ENCODE measurements around the gene PAQR8.

The PAQR8 gene, protein sequence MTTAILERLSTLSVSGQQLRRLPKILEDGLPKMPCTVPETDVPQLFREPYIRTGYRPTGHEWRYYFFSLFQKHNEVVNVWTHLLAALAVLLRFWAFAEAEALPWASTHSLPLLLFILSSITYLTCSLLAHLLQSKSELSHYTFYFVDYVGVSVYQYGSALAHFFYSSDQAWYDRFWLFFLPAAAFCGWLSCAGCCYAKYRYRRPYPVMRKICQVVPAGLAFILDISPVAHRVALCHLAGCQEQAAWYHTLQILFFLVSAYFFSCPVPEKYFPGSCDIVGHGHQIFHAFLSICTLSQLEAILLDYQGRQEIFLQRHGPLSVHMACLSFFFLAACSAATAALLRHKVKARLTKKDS

GRCh38 chr6:52361945-52362442 is at the start of gene PAQR8:
TSS of gene PAQR8 (plus strand) at chr6:52362151. CDS start at chr6:52403214, 41,063 bp downstream.
- DNase-seq (ENCODE audit: low read depth), result no peak

- DNase-seq (ENCODE audit: low read depth), result no peak
Measured at GRCh38 chr6:52312461-52312860, 49.5 kb upstream of the PAQR8 start.

DNA sequence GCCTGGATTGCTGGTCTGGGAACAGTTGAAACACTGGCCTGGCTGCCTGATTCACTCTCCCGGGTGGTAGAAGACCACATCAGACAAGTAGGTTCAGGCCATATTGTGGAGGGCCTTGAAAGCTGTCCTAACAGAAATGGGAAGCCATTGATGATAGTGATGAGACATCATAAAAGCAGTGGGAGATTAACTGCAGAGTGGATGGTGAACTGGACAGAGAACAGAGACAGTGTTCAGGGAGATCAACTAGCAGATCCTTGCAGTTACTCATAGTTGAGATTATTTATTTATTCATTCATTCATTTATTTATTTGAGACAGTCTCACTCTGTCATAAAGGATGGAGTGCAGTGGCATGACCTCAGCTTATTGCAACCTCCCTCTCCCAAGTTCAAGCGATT is 47.2 kb upstream of the PAQR8 start:
- no peak for DNase-seq (ENCODE audit: low read depth)

- DNase-seq (ENCODE audit: low read depth), result no peak
Measured at GRCh38 chr6:52317211-52317610, 44.7 kb upstream of the PAQR8 start.

DNA sequence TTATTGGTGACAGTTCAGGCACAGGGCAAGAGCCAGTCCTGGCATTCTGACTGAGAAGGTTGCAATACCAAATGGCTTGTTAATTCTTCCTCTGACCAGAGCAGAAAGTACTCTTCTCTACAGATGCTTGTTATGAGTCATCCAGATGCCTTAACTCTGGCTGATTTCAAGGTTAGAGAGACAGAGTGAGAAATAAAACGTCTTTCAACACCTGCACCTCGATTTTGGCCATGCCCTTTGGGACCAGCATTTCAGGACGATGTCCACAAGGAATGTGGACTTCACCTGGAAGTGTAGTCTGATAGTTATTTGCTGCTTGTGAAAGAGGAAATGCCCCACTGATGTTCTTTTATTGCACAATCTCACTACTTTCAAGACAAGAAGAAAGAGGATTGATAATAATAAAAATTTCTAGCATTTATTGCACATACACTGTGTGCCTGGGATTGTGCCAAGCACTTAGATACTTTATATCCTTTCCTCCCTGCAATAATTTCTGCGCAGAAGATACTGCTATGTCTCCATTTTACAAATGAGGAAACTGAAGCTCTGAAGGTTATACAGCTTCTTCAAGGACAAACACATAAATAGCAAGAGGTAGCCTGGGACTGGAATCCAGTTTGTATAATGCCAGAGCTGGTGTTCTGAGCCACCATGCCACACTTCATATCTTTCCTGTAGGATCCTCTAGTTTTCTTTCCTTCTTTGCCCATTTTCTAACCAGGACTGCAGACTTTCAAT is 43.9 kb upstream of the PAQR8 start:
- no peak for DNase-seq (ENCODE audit: low read depth)

DNA sequence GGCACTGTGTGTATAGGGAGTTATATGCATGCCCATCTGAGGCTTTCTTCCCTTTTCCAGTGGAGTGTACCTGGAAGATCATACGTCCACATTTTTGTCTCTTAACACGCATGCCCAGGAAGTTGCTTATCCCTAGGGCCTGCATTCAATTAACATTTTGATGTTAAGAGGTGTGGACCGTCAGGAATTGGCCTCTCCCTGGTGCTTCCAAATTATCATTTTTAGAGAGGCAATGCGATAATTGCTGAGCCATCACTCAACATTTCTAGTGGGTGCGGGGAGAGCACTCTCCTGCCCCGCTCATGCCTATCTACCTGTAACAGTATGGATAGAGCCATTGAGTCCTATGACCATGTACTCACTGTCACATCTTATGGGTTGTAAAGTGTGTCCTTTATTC is 37.8 kb upstream of the PAQR8 start:
- DNase-seq (ENCODE audit: low read depth), result no peak

- no peak for DNase-seq (ENCODE audit: low read depth)
Measured at GRCh38 chr6:52325695-52326471, 36.1 kb upstream of the PAQR8 start.

DNA sequence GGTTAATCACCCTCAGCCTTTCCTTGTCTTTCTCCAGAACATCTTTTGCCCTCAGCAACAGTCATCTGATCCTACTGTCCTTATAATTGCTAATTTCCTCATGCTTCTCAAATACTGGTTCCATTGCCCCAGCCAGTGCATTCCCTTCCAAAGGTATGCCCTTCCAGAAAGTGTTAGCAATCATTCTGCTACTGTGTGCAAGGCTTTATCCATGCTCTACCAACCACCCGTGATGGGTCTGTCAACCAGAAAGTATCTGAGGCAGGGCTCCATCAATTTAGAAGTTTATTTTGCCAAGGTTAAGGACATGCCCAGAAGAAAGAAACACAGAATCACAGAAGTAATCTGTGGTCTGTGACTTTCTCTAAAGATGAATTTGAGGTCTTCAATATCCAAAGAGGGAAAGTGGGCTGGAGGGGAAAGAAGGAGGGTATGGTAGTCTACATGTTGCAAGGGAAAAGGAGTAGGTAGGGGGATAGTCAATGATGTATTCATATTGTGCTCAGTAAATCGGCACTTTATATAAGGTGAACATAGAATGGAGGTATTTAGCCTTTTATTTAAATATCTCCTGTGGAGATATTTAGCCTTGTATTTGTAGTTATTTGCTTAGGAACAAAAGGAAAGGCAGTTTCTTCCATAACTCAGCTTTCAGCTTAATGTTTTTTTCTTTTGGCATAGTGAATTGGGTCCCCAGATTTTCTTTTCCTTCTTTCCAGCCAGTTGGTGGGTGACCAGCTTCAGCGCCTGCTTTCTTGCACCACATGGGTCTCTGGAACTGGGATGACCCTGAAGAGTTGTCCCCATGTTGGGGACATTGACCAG is 35.2 kb upstream of the PAQR8 start:
- no peak for DNase-seq (ENCODE audit: low read depth)

GRCh38 chr6:52328303-52328662 is 33.7 kb upstream of the PAQR8 start:
- no peak for DNase-seq (ENCODE audit: low read depth)

- no peak for DNase-seq (ENCODE audit: low read depth)
Measured at GRCh38 chr6:52328729-52329128, 33.2 kb upstream of the PAQR8 start.

- DNase-seq (ENCODE audit: low read depth), result no peak
Measured at GRCh38 chr6:52330470-52330869, 31.5 kb upstream of the PAQR8 start.

DNA sequence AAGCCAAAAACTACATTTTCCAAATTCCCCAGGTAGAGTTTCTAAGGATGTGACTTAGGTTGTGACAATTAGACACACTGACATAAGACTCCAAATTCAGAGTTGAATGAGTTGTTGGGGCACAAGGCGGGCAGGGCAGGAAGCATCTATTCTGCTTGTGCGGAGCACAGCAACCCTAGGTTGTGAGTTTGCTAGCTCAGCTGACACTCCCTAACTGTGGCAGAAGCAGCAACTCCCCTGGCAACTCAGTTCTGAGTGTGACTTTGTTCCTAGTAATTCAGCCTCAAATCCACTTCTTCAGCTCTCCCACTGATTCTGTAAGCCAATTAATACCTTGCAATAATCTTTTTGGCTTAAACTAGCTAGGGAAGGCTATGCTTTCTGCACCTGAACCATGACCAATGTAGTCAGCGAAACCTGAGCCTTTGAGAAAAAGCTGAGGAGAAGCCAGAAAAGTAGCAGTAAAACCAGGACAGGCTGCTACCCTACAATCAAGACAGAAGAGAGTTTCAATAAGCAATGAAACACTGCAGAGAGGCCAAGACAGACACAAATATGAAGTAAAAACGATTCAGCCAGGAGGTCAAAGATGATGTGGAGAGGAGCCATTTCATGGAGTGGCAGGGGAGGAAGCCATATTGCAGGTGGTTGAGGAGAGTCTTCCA is 30.0 kb upstream of the PAQR8 start:
- DNase-seq (ENCODE audit: low read depth), result no peak

DNA sequence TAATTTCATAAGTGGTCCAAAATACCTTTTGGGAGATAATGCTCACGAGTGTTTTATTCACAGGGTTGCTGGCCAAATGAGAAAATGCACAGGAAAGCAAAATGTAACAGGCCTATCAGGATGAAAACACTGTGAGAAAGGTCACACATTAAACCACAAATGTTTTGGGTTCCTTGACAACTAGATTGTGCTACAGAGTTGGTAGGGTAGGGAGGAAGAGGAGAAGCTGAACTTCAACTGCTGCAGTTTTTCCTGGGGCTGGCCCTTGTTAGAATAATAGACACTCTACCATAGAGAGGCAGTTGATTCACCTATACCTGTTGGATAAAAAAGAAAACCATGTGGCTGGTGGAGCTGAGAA is 28.1 kb upstream of the PAQR8 start:
- DNase-seq (ENCODE audit: low read depth), result no peak

DNA sequence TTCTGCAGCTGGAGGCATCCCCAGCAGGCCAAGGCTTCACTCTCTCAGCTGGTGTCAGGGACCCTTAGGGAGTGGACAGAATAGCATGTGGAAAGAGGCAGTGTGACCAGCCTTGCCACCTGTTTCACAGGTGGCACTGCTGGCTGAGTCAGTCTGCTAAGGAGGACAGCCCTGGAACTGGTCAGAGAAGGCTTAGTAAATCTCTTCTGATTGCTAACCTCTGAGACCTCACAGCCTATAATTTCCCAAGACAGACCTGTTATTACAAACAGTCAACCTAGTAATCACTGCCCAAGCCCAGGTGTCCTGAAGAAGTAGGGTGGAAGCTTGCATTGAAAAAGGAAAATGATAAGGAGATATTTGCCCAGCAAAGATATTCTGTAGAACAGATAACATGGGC is 26.4 kb upstream of the PAQR8 start:
- DNase-seq (ENCODE audit: low read depth), result no peak

DNA sequence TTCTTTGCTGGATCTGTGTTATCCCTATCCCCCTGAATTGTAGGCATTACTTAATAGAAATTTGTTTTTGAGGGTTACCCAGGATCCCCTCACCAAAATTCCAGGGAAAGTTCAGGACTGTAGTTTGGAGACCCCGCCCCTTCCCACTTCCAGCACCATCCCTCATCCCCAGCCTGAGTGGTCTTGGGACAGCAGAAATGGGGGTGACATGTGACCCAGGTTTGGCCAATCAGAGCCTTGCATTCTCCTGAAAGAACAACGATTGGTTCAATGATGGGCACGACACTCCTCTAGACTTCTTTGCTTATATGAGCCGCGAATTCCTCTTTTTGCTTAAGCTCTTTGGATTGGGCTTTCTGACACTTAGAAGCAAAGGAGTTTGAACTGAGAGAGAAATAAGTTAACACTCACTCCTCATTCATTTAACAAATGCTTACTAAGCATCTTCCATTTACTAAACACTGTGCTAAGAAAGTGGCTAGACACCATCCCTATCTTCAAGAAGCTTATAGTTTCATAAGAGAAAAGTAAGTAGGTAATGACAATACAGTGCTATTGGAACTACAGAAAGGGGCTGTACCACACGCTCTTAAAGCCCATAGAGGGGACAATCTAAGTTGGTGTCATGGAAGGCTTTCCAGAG is 24.9 kb upstream of the PAQR8 start:
- no peak for DNase-seq (ENCODE audit: low read depth)

- DNase-seq (ENCODE audit: low read depth), result no peak
Measured at GRCh38 chr6:52337633-52338290, 24.2 kb upstream of the PAQR8 start.

DNA sequence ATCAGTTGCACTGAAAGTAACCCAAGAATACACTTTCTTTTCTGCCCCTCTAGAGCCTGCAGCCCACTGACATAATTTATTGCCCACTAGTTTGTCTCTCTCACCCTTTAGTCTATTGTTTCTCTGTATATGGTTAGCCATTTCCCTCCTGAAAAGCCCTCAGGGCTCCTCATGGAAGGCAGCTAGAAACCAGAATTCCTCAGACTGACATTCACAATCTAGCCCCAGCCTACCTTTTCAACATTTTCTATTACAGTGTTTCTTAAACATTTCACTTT is 21.4 kb upstream of the PAQR8 start:
- DNase-seq (ENCODE audit: low read depth), result no peak

GRCh38 chr6:52341561-52342260 is 20.2 kb upstream of the PAQR8 start:
- no peak for DNase-seq (ENCODE audit: low read depth)

DNA sequence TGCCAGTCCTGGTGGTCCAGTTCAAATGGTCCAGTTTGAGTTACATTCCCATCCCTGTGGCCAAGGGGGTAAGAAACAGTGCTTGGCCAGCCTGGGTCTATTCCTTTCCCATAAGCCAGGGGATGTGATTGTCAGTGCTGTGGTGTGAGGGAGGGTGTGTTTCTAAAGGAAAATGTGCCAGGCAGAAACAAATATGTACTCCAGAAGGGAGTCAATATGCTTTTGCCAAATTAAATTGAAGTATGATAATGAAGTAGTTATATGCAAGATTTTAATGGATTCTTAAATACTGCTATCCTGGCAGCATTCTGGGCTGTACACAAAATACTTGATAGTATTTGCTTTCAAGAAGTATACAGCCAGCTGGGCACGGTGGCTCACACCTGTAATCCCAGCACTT is 16.6 kb upstream of the PAQR8 start:
- DNase-seq (ENCODE audit: low read depth), result no peak

DNA sequence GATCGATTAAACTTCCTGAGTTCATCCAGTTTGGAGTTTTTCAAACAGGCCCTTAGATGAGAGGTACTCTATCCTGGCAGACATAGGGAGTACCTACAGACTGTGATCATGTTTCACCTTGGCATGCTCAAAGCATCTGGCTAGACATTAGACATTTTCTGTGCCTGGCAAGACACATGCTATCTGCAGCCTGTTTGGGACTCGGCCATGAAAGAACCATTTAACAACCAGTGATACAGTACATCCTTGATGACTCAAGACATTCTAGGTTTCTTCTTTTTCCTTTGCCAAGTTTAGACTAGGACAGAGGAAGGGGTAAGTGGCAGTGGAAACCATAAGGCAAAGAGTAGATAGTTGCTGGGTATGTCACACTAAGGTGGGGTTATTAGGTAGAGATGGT is 15.4 kb upstream of the PAQR8 start:
- no peak for DNase-seq (ENCODE audit: low read depth)

Data from HS-27A (cell line).